HG02970 (cell line): Measurements from ENCODE around the gene MAPT.

Experiments
- ATAC-seq: cut with Tn5 transposase; IDR thresholded peaks from one replicate; pipeline ENCODE4 v1.9.1; 2021; ENCODE audit warnings: mild to moderate bottlenecking, moderate library complexity, moderate number of reproducible peaks; ENCODE audit not compliant: unreplicated experiment, low FRiP score

Gene MAPT

GRCh38 chr17:45894022-45894784 lies at the start of gene MAPT:
Gene MAPT (plus strand): TSS chr17:45894554. CDS start chr17:45962338, 67,784 bp downstream.
- ATAC-seq = peak; percentile 77

GRCh38 chr17:45844695-45845375 lies 49.5 kb upstream of the MAPT start, which contains the start of gene SPPL2C:
Gene SPPL2C (plus strand): TSS chr17:45844881. CDS start chr17:45844907, 26 bp downstream.
- ATAC-seq = no peak

GRCh38 chr17:45845376-45846185 lies 48.8 kb upstream of the MAPT start:
- no peak for ATAC-seq

- ATAC-seq = no peak
Observed at GRCh38 chr17:45846223-45846622, 48.1 kb upstream of the MAPT start.

GRCh38 chr17:45846646-45847045 lies 47.7 kb upstream of the MAPT start:
- no peak for ATAC-seq

- no peak for ATAC-seq
Observed at GRCh38 chr17:45847101-45847500, 47.3 kb upstream of the MAPT start.

GRCh38 chr17:45847747-45848146 lies 46.6 kb upstream of the MAPT start:
- no peak for ATAC-seq

- ATAC-seq = no peak
Observed at GRCh38 chr17:45848405-45848804, 45.9 kb upstream of the MAPT start.

- no peak for ATAC-seq
Observed at GRCh38 chr17:45848868-45849535, 45.4 kb upstream of the MAPT start.

GRCh38 chr17:45849536-45849990 lies 44.8 kb upstream of the MAPT start:
- ATAC-seq = no peak

GRCh38 chr17:45850011-45850410 lies 44.3 kb upstream of the MAPT start:
- ATAC-seq = no peak

GRCh38 chr17:45850468-45850867 lies 43.9 kb upstream of the MAPT start:
- ATAC-seq = no peak

GRCh38 chr17:45851022-45851421 lies 43.3 kb upstream of the MAPT start:
- ATAC-seq = no peak

GRCh38 chr17:45851464-45851863 lies 42.9 kb upstream of the MAPT start:
- ATAC-seq = no peak

- no peak for ATAC-seq
Observed at GRCh38 chr17:45851873-45852272, 42.5 kb upstream of the MAPT start.

GRCh38 chr17:45852535-45853297 lies 41.6 kb upstream of the MAPT start:
- no peak for ATAC-seq

GRCh38 chr17:45854209-45854608 lies 40.1 kb upstream of the MAPT start:
- no peak for ATAC-seq

- ATAC-seq = no peak
Observed at GRCh38 chr17:45855691-45856336, 38.5 kb upstream of the MAPT start.
